ENCODE results near the gene YTHDF1.
A peak's percentile ranks its signal among the peaks of the same experiment; 100 is the strongest.

The YTHDF1 gene

GRCh38 chr20:63182425-63182824, 33.5 kb downstream of the YTHDF1 start:
- no peak for DNase-seq

GRCh38 chr20:63181226-63181625, 34.7 kb downstream of the YTHDF1 start:
- DNase-seq: no peak

DNA sequence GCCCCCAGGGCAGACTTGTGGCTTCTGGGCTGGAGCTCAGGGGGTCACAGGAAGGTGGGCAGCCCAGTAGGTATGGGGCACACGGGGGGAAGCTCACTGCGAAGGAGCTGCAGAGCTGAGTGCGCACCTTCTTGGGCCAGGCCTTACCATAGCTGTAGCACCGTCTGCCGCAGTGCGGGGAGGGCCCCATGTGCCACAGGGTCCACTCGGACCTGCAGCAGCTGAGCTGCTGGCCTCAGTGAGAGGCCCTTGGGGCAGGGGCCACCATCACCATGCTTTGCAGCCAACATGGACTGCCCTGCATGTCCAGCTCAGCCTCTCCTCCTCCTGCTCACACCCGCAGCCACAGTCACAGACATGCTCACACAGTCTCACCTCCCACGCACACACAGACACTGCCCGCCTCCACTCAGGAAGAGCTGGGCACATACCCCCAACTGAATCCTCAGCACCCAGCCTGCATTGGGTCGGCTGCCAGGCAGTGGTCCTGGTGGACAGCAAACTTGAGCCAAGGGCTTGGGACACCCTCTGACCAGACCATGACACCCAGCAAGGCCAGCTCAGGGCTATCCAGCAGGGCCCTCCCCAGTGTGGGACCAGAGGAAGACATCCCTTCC, 35.3 kb downstream of the YTHDF1 start:
- DNase-seq: no peak

DNA sequence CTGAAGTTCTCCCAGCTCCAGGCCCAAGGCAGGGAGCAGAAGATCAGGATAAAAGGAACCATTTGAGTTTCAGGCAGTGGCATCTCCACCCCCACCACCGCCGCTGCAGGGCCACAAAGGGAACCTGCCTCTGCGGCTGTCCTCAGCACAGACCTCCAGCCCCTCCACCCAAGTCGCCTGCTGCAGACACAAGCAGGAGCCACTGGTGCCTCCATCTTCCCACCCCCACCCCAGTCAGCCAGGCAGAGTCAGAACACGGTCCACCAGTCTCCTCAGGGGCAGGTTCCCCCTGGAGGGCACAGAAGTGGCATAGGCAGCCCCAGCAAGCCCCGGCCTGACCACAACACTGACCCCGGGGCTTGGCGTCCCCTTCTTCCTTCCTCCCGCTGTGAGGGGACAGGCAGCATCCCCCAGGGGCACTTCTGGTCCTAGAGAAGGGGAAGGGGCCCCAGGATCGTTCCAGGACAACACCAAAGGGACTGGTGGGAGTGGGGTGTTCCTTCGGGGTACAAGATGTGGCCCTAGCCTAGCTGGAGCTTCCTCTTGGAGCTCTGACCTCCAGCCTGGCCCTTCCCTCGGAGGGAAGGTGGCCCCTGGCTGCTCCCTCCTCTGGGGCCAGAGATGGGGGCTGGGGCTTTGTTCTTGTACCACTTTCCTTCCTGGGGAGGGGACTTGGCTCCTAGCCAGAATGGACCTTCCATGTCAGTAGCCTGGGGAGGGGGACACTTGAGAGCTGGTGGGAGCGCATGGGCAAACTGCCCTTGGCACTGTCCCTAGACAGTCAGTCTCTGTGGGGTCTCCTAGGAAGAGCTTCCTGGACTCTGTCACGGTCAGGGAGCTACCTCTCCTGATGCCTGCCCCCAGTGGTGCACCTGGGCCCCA, 36.0 kb downstream of the YTHDF1 start:
- no peak for DNase-seq

DNA sequence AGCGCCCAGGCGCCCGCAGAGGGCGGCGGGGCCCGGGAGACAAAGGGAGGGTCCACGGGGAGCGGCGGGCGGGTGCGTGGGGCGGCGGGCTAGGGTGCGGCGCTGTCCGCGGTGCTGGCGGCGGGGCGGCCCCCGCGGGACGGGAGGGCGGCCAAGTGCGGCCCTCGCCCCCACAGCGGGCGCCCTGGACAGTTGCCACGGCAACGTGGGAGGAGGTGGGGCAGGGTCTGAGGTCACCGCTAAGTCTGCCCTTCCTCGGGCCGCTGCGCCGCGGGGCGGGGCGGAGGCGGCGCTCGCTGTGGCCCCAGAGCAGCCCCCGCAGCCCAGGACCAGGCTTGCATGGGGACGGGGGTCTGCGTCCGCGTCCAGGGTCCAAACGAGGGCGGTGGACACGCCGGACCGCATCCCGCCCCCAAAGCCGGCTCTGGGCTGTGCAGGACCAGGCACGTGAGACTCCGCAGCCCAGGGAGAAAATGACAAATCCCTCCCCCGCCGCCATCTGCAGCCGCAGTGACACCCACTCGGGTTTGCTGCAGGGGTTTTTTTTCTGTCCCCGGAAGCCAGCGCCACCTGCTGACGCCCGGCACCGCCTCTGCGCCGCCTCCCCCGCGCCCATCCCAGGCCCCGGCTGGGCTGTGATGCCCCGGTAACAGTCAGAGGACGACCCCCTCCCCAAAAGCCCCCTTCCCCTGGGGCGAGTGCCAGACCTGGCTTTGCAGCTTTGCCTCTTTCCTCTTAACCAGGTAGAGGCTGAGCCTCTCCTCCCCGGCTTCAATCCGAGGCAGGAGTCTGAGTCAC, 36.8 kb downstream of the YTHDF1 start:
- DNase-seq: peak; percentile 17

GRCh38 chr20:63178446-63178820, 37.5 kb downstream of the YTHDF1 start:
- no peak for DNase-seq

DNA sequence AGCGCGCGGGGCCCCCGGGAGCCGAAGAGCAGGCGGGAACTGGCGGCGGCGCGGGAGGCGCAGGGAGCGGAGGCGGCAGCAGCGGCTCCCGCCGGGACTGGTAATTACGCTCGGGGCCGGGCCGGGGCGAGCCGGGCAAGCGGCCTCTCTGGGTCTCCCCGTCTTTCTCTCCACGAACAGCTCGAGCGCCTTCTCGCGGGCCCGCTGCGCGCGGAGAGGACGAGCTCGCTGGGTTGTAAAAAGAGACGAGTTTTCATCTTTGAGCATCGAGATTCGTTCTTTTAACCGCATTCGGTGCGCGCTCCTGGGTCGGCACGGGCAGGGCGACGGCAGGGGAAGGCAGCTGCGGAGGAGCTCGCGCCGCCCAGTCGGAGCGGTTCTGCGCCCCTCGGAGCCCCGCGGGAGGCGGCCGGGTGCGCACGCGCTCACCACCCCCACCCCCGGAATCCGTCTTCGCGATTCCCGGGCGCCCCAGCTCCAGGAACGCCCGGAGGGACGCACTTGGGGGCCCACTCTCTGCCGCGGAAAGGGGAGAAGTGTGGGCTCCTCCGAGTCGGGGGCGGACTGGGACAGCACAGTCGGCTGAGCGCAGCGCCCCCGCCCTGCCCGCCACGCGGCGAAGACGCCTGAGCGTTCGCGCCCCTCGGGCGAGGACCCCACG, 38.0 kb downstream of the YTHDF1 start:
- DNase-seq: no peak

DNA sequence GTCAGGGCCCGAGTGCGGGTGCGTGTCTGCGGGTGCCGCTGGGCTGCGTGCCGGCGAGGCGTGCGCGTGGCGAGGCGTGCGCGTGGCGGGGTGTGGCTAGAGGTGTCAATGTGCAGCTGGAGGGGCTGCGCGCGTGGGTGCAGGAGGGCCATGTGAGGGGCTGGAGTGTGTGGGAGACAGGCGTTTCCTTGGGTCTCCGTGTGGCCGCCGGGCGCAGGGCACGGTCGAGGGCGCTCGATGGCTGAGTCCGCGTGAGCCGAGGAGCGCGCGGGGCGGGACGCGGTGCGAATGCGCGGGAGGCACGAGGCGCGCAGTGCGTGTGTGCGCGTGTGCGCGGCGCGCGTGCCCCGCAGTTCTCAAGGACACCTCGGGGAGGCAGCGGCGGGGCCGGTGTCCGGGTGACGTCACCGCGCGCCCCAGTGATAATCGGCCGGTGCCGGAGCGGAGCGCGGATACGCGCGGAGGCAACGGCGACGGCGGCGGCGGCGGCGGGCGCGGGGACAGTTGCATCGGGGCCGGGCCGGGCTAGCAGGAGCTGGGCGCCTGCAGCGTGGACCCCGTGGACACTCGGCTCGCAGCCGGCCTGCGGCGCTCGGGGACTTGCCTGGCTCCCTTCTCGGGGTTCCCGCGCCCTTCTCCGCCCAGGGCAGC, 38.7 kb downstream of the YTHDF1 start:
- DNase-seq: no peak

- DNase-seq: no peak
Observed at GRCh38 chr20:63176427-63177133, 39.4 kb downstream of the YTHDF1 start.

- no peak for DNase-seq
Observed at GRCh38 chr20:63176034-63176426, 39.9 kb downstream of the YTHDF1 start.

DNA sequence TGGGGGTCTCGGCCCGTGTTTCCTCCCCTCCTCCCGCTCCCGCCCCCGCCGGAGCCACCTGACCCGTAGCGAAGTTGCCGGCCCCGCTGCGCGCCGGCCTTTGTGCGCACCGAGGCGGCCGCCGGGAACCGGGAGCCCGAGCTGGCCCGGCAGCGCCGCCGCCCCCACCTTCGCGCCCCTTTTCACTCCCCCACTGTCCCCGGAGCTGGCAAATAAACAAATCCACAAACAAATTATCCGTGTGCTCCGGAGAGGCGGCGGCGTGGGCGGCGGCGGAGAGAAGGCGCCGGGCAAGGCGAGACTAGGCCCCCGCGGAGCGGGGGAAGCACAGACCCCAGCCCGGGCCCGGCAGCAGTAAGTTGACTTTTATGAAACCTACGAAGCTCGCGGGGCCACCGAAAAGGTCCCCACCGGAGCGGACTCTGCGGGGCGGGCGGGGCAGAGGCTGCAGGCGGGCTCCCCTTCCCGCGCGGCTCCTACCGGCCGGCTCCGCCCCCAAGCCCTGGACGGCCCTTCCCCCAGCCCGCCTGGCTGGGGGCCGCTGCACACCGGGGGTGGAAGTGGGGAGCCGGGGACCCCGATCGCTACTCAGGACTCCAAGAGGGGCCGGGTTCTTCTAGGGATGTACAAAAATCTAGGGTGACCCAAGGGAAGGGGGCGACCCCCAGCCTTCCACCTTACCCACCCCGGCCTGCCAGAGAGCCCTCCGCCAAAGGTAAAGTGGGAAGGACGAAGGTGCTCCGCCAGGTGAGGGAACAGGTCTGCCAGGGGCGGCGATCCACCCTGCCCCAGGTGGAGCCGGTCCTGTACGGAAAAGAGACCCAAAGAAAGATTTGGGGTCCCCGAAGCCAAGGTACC, 40.7 kb downstream of the YTHDF1 start:
- DNase-seq: no peak

- DNase-seq: no peak
Observed at GRCh38 chr20:63174309-63175037, 41.5 kb downstream of the YTHDF1 start.

DNA sequence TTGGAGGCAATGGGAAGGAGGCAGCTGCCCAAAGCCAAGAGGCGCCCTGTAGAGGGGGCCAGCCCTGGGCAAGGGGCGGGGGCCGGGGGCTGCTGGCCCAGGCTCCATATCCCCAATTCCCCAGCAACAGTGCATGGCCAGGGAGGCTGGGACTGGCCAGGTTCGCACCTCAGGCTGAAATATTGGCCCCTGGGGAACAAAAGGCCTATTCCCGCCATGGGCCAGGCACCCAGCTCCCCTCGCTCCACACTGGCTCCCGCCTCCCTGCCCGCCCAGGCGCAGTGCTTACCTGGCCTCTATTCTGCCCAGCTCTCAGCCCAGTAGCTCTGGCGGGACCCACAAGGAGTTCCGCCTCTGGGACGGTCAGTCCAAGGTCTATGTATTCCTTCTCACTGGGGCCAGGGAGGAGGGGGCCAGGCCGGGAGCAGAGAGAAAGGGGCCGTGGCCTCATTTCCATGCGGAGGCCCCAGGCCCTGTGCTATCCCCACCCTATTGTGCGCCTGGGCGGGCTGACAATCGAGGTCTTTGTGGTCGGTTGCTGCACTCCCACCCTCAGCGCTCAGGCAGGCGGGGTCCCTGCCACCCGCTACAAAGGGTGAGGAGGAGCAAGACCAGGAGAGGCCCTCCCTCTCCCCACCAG, 42.3 kb downstream of the YTHDF1 start:
- no peak for DNase-seq

DNA sequence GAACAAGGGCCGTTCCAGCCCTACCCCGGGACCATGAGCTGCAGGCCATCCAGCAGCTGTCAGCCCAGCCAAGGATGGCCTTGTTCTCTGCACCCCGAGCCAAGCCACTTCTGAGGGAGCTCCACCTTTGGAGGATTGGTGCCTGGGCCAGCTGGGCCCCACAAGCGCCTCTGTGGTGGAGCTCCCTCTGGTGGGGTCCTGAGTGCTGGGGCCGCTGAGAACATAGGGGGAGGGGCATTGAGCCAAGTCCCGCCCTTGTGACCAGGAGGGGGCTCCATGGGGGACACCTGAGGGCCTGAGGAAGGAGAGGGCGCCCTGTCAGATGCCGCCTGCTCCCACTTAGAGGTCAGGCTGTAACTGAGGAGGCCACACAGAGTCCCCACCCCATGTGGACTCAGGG, 43.2 kb downstream of the YTHDF1 start:
- no peak for DNase-seq

- no peak for DNase-seq
Observed at GRCh38 chr20:63171991-63172390, 43.9 kb downstream of the YTHDF1 start.

- no peak for DNase-seq
Observed at GRCh38 chr20:63169681-63170080, 46.2 kb downstream of the YTHDF1 start.

GRCh38 chr20:63168861-63169260, 47.1 kb downstream of the YTHDF1 start:
- DNase-seq: no peak

DNA sequence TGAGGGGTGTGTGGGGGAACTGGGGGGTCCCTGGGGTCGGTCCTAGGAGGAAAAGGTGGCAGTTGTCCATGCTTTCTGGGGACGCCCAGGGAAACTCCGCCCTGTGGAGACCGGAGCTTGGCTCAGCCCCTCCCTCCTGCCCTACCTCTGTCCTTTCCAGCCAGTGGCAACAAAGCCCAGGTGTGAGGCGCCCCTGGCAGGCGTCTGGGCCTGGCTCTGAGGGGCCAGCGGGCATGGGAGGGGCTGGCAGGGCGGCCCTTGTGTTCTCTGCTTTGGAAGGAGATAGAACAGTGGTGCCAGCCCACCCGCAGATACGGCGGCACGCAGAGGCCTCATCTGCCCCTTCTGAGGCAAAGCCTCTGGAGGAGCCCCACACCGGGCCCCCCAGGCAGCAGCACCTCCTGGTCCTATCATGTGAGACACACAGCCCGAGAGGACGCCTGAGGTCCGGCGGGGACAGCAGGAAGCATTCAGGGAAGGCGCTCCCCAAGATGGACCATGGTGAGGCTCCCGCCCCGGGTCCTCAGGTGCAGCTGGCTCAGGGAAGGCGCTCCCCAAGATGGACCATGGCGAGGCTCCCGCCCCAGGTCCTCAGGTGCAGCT, 47.9 kb downstream of the YTHDF1 start:
- no peak for DNase-seq

Measured in NCI-H1092 (cell line).